ENCODE data around the gene ZNF747.

Gene ZNF747

DNA sequence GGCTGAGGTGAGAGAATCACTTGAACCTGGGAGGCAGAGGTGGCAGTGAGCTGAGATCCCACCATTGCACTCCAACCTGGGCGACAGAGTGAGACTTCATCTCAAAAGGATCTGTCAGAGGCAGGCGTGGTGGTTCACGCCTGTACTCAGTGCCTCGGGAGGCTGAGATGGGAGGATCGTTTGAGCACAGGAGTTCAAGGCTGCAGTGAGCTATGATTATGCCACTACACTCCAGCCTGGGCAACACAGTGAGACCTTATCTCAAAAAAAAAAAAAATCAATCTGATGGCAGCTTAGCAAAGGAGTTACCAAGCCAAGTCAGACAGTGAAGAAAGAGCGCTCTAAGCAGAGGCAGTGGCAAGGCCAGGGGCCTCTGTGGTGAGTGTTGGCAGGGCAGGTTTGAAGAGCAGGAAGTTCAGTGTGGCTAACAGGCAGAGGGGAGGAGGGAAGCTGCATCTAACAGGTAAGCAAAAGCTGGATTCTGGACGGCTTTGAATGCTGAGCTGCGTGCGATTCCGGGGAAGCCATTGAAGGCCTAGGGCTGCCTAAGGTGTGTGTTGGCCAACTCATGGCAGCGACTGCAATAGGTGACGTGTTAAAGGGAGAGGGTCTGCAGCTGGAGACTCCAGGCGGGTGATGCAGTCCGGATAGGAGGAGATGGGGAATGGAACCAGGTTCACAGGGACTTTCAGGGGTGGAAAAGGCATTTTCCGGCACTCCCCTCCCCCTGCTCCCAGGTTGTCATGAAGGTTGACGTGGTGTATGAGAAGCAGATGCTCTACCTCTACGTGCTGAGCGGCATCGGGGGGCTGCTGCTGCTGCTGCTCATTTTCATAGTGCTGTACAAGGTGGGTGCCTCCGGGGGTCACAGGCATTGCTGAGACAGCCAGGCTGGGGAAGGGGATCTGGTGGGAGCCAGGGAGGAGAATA is 15.3 kb downstream of the ZNF747 start:
- DNase-seq (ENCODE audit: low read depth in 2 of 3, low spot score in 2 of 3): no peak

DNA sequence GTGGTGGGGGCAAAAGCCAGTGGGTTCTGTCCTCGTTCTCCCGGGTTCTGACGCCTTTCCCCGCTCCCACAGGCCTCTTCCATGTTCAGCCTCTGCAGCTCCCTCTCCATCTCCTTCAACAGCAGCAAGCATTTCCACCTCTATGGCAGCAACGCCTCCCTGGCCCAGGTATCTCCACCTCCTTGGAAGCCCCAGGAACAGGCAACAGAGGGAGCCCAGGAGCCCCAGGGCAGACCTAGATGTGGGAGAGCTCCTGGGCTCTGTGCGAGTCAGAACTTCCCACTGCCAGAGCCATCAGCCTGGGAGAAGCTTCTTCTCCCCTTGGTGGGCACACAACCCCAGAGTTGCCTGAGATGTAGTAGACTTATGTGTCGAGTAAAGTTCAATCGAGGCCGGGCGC is 16.1 kb downstream of the ZNF747 start:
- no peak for DNase-seq (ENCODE audit: low read depth in 2 of 3, low spot score in 2 of 3)

DNA sequence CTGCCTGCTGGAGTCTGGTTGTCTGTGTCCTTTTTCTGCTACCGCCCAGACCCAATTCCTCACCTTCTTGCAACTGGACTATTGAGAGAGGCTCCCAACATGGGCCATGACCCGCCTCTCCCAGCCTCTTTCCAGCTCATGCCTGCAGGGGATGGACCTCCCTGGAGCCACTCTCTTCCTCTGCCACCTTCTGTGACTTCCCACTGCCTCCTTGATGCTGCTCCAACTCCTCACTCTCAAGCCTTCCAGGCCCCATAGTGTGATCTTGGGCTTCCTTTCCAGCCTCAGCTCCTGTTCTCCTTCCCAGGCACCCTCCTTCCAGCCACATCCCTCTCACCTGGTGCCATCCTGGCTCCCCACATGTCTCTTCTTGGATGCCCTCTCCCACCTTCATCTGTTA is 19.4 kb downstream of the ZNF747 start:
- DNase-seq (ENCODE audit: low read depth in 2 of 3, low spot score in 2 of 3): no peak

DNA sequence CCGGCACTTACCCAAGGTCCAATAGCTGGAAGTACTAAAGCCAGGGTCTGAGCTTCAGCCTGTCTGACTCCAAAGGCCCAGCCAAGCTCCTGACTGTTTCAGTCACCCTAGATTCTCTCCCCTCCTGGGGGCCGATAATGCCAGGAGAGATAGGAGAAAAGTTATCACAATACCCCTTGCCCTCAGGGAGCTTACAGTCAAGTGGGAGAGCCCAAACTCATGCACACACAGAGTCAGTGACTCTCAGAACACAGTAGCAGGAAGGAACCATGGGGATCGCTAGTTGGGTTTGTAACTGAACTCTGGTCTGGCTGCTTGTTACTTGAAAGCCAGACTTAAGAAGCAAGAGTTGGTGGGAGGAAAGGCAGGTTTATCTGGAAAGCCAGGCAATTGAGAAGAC is 23.1 kb downstream of the ZNF747 start:
- no peak for DNase-seq (ENCODE audit: low read depth in 2 of 3, low spot score in 2 of 3)

DNA sequence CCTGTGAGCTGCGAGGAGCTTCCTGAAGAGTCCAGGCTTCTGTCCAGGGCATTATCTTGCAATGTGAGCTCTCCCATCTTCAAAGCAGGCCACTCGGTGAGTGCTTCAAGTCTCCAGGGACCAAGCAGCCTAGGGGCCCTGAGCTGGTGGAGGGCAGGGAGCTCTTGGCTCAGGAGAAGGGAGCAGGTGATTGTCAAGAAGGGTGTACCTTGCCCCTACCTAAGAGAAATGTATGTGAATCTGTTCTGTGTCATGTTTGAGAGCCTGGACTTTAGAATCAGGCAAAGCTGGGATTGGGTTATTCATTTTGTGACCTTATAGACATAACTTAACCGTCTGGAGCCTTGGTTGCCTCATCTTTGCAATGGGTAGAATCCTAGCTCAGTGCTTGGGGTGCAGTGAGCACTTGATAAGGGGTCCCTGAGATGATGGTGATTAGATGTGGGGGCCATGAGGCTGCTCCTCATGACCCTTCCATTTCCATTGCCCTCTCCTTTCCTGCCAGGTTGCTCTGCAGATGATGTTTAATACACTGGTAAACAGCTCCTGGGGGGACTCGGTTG is 24.2 kb downstream of the ZNF747 start:
- DNase-seq (ENCODE audit: low read depth in 2 of 3, low spot score in 2 of 3): no peak

DNA sequence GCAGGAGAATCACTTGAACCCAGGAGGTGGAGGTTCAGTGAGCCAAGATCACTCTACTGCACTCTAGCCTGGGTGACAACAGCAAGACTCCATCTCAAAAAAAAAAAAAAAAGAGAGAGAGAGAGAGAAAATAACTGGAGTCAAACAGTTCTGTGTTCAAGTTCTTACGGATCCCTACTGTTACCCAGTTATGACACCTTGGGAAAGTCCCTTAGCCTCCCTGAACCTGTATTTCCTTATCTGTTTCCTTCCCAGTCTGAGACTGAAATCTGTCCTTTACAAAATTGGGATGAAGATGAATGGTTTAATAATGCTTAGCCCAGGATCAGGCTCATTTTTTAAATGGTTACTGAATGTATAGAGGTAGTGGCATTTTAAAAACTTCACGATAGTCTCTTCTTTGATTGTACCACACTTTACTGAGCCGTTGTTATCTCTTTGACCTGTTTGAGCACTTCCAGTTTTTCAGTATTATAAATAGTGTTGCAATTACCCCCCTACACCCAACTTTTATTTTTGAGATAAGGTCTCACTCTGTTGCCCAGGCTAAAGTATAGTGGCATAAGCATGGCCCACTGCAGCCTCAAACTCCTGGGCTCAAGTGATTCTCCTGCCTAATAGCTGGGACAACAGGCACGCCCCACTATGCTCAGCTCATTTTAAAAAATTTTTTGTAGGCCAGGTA is 25.4 kb downstream of the ZNF747 start:
- no peak for DNase-seq (ENCODE audit: low read depth in 2 of 3, low spot score in 2 of 3)

DNA sequence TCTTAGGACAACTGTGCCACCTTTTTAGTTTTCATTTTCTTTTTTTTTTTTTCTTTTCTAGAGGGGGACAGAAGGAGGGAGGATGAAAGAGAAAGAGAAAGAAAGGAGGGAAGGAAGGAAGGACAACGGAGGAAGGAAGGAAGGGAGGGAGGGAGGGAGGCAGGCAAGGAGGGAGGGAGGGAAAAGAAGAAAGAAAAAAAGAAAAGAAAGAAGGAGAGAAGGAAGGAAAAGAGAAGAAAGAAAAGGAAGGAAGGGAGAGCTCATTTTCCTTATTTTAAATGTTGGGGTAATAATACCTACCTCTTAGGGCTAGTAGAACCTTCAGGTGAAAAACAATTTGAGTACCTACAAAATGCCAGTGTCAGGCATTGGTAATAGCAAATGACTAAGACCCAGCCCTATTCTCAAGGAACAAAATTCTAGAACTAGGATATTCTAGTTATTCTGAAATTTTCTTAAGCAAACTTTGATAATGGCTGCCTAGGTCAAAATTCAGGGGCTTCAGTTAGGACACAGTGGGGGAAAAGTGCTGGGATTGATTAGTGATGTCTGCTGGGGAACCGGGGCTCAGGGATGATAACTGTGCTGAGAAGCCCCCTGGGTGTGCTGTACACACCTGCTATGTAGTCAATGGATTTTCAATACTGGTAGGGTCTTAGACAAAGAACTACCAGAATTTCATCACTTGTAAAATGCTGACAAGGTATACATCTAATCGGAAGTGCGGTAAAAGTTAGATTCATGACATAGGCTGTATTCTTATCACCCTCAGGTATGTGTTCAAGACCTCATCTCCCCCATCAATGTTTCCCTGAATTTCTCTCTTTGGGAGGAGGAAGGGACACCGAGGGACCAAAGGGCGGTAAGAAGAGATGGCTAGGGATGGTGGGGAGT is 31.0 kb downstream of the ZNF747 start:
- no peak for DNase-seq (ENCODE audit: low read depth in 2 of 3, low spot score in 2 of 3)

DNA sequence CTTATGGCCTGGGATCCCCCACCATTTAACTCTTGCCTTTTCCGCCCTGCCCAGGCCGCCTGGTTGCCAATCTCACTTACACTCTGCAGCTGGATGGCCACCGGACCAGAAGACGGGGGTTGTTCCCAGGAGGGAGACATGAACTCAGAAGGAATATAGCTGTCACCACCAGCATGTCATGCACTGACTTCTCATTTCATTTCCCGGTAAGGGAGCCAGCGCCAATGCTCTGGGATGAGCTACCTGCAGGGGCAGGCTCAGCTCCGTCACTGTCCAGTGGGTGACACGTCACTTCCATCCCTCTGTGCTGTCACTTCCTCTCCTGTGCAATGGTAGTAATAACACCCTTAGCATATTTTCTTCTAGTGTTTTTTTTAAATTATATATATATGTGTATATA is 35.4 kb downstream of the ZNF747 start:
- no peak for DNase-seq (ENCODE audit: low read depth in 2 of 3, low spot score in 2 of 3)

DNA sequence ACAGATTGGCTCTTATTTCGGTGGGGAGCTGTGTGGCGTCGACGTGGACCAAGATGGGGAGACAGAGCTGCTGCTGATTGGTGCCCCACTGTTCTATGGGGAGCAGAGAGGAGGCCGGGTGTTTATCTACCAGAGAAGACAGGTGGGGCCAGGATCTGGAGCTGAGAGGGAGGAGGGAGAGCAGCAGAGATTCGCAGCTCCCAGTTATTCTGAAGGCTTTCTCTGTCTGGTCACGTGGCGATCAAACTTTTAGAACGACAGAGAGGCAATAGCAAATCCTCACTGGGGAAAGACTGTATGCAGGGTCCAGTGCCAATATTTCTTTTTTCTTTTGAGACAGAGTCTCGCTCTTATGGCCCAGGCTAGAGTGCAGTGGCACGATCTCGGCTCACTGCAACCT is 39.9 kb downstream of the ZNF747 start:
- no peak for DNase-seq (ENCODE audit: low read depth in 2 of 3, low spot score in 2 of 3)

DNA sequence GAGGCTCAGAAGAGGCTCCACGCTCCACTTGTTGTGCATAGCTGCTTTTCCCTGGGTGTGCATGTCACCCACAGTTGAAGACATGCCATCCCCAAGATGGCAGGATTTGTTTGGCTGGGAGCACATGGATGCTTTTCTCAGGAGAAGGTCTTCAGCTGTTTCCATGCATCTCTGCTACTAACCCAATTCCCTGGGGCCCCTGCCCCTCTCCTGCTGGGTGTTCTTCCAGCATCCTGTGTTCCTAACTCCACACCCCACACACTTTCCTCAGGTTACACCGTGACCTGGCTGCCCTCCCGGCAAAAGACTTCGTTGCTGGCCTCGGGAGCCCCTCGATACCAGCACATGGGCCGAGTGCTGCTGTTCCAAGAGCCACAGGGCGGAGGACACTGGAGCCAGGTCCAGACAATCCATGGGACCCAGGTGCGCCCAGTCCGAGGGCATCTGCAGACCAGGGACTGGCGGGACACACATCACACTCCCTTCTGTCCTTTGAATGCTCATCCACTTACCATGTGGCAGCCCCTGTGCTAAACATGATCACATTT is 40.6 kb downstream of the ZNF747 start:
- no peak for DNase-seq (ENCODE audit: low read depth in 2 of 3, low spot score in 2 of 3)

DNA sequence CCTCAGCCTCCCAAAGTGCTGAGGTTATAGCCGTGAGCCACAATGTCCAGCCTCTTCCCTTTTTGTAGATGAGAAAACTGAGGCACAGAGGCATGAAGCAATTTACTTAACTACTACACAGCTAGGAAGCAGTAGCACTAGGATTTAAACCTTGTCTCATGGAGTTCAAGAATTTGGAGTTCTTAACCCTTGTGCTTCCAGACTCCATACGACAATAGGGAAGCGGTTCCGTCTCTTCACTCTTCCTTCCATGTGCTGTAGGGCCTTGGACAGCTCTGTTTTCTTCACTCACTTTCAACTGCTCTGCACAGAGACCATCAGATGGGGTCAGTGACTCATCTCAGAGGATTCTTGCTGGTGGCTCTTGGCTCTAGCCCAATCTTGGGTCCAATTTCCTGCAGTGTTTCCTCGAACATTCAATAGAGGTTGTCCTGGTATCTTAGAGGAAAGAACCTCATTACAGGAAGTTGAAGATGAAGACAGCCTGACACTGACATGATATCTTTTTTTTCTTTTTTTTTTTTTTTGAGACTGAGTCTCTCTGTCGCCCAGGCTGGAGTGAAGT is 42.8 kb downstream of the ZNF747 start:
- no peak for DNase-seq (ENCODE audit: low read depth in 2 of 3, low spot score in 2 of 3)

DNA sequence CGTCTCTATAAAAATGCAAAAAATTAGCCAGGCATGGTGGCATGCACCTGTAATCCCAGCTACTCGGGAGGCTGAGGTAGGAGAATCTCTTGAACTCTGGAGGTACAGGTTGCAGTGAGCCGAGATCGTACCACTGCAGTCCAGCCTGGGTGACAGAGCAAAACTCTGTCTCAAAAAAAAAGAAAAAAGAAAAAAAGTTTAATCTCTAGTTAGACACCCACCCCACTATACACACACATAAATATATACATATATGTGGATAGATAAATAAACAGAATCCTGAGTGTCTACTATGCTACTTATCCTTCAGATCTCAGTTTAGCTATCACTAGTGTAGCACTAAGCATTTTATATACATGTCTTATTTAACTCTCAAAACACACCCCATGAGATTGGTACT is 43.4 kb downstream of the ZNF747 start:
- DNase-seq (ENCODE audit: low read depth in 2 of 3, low spot score in 2 of 3): no peak

DNA sequence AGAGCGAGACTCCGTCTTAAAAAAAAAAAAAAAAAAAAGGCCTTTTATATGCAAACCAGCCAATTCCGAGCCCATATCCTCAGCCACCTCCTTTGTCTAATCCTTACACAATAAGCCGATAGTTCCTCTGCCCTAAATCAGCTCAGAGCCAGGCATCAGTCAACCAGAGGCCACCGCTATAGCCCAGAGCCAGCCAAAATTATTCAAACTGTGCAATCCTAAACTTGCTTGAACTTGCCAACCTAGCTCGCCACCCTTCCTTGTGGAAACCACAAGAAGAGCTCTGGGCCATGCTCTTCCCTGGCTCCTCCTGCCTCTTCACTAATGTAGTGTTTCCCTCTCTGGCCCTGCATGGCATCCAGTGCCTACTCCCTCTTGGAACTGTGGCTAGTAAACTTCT is 44.4 kb downstream of the ZNF747 start:
- DNase-seq (ENCODE audit: low read depth in 2 of 3, low spot score in 2 of 3): no peak

DNA sequence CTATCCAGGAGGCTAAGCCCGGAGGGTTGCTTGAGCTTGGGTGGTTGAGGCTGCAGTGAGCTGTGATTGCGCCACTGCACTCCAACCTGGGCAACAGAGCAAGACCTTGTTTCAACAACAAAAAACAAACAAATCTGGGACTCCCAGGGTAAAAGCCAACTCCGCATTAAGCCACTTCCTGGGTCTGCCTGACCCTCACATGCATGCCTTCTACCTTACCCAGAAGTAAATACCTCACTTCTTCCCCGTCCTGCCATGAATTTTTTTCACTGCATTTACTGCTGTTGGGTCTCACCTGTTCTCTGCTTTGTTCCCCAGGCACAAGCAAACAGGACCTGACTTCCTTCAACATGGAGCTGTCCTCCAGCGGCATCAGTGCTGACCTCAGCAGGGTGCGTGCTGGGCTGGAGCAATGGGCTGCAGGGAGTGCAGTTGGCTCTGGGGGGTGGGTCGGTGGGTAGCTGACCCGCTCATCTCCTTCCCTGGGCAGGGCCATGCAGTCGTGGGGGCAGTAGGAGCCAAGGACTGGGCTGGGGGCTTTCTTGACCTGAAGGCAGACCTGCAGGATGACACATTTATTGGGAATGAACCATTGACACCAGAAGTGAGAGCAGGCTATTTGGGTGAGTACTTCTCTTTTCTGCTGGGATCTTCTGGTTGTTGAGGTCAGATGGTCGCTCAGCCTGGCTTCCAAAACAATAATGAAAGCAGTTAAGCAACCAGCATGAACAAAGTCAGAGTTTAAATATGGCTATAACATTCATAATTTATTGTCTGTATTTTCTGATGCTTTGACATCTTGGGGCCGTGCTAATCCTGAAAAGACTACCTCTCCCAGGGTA is 45.7 kb downstream of the ZNF747 start:
- DNase-seq (ENCODE audit: low read depth in 2 of 3, low spot score in 2 of 3): no peak

DNA sequence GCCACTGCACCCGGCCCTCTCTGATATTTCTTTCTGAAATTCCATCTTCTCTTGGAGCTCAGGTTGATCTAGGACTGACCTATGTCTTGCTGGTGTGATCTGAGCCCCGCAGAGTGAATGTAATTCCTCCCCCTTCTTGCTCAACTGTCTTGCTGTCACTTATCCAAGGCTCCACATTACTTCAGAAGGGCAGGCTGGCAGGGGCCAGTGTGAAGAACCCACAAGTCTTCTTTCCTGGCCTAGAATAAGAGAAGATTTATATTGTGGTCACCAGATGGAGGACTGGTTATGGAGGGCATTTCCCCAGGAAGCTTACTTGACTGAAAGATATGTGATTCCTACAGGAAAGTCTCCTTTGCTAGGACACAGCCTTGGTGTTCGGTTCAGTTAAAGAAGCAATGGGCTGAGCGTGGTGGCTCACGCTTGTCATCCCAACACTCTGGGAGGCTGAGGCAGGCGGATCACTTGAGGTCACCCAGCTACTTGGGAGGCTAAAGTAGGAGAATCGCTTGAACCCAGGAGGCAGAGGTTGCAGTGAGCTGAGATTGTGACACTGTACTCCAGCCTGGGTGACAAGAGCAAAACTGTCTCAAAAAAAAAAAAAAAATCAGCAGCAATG is 48.7 kb downstream of the ZNF747 start:
- DNase-seq (ENCODE audit: low read depth in 2 of 3, low spot score in 2 of 3): no peak

DNA sequence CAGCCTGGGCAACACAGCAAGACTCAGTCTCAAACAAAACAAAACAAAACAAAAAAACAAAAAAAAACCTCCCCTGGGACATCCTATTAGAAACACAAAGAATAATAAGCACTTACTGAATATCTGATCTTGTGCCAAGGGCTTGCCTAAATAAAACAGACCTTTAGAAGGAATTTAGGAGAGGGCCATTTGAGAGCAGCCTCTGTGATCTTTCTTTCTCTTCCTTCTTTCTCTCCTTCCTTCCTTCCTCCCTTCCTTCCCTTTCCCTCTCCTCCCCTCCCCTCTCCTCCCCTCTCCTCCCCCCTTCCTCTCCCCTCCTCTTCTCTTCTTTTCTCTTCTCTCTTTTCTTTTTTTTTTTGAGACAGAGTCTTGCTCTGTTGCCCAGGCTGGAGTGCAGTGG is 49.8 kb downstream of the ZNF747 start:
- DNase-seq (ENCODE audit: low read depth in 2 of 3, low spot score in 2 of 3): no peak

DNA sequence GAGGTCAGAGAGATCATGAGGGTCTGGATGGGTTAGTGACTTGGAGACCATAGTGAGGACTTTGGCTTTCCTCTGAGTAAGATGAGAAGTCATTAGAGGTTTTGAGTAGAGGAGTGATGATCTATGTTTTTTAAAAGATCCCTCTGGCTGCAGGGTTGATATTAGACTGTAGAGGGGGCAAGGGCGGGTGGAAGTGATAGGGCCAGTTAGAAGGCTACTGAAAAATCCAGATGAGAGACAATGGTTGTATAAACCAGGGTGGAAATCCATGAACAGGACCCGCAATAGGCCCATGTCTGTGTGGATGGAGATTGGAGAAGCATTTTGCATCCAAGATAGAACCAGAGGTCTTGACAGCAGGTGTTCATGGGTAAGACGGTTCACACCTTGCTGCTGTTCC is 52.3 kb downstream of the ZNF747 start:
- no peak for DNase-seq (ENCODE audit: low read depth in 2 of 3, low spot score in 2 of 3)

DNA sequence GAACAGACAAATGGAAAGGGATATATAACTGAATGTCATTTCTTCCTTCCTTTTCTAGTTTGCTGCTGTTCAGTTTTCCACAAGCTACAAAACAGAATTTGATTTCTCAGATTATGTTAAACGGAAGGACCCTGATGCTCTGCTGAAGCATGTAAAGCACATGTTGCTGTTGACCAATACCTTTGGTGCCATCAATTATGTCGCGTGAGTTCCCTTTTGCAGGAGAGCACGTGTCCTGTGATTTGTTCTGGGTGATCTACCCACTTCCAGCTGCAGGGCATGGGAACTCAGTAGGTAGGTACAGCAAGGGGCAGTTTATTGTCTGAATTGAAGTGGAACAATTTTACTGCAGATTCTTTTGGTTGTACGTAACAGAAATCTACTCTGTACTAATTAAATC is 53.3 kb downstream of the ZNF747 start:
- DNase-seq (ENCODE audit: low read depth in 2 of 3, low spot score in 2 of 3): no peak

All from activated CD8-positive, alpha-beta memory T cell treated with anti-CD3 and anti-CD28 coated beads for 48 hours (primary cell).